Esophagus (tissue), 2 donors: Measurements from ENCODE around the gene FOXJ1. TPM values are rescaled to one million over a fixed set of nuclear protein-coding genes. Genes with fewer than 3 reads are reported as not detected.

ENCODE experiments used
- H3K27ac ChIP-seq, 2 donors: one replicate each; pipeline ENCODE4 v1.5.1; 2013; ENCODE audit warnings: low read depth in 2 of 2, mild to moderate bottlenecking in 2 of 2, inconsistent platforms in 1 of 2, low read length in 1 of 2, moderate library complexity in 1 of 2
- H3K27me3 ChIP-seq, 2 donors: one replicate each; pipeline ENCODE4 v1.6.1; 2013; ENCODE audit warnings: low read length in 2 of 2, control low read depth in 1 of 2, mild to moderate bottlenecking in 1 of 2; ENCODE audit not compliant: insufficient read depth in 2 of 2, control insufficient read depth in 1 of 2
- H3K36me3 ChIP-seq, 2 donors: one replicate each; pipeline ENCODE4 v1.6.1; 2013; ENCODE audit warnings: low read length in 1 of 2; ENCODE audit not compliant: control insufficient read depth in 2 of 2, insufficient read depth in 2 of 2
- H3K4me1 ChIP-seq, 2 donors: one replicate each; pipeline ENCODE4 v1.6.1; 2013; ENCODE audit warnings: low read length in 1 of 2; ENCODE audit not compliant: control insufficient read depth in 2 of 2, insufficient read depth in 2 of 2
- H3K4me3 ChIP-seq, 2 donors: one replicate each; pipeline ENCODE4 v1.5.1; 2013; ENCODE audit warnings: low read length in 2 of 2, mild to moderate bottlenecking in 2 of 2, low read depth in 1 of 2, moderate library complexity in 1 of 2
- H3K9me3 ChIP-seq, 2 donors: one replicate each; pipeline ENCODE4 v1.6.1; 2013; ENCODE audit warnings: mild to moderate bottlenecking in 2 of 2, low read depth in 1 of 2, low read length in 1 of 2, moderate library complexity in 1 of 2; ENCODE audit not compliant: control insufficient read depth in 2 of 2, insufficient read depth in 1 of 2
- WGBS, 2 donors: extraction: QIAGEN DNeasy Blood & Tissue Kit; methylation state at CpG; one replicate each; pipeline ENCODE4 v1.1.7; 2013; 5-methylcytosine and 5-hydroxymethylcytosine counted together
- polyA plus RNA-seq, 2 donors: library from polyadenylated mRNA; stranded (reverse); fragments of 200-250 nt; gene quantifications; one replicate each; pipeline ENCODE4 v1.2.3, GENCODE V29; 2013
- donor health status: healthy with polysubstance abuse.
- donor health status: Bipolar disorder and iron deficiency.

FOXJ1 gene
- polyA plus RNA-seq, 2 donors, result 0.33 to 0.56 TPM

DNA sequence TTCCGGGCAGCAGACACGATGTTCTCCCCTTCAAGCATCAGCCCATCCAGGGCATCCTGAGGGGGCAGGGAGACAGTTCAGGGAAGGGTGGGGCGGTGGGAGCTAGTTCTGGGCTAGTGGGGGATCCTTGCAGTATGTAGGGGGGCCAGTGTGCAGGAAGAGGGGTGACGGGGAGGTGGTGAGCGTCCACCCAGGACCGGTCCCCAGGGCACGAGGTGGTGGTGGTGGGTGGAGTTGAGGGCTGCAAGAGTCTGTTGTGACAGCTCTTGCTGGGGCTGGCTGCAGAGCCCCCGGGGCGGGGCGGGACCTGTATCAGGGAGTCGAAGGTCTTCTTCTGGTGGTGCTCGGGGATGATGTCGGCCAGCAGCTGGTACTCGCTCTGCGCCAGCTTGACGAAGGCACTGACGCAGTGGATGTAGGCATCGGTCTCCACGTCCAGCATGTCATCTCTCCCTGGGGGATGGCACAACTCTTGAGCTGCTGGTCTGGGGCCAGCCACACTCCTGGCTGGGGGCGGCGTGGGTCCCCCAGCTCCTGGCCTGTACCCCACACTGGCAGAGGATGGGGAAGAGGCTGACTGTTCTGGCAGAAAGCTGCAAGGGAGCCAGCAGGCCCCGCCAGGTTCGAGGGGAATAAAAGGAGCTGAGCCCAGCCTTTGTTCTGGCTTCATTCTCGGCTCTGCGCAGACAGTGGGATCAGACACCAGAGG is 52.0 kb downstream of the FOXJ1 start:
- WGBS, 2 donors, result 93 to 96% methylated on average over 25 of the region's 25 CpGs
- peaks cover 49 to 85% of the 10 kb centered on the region in 2 donors for H3K36me3 ChIP-seq
- H3K4me1 ChIP-seq, result peaks cover 0 to 4% of the 10 kb centered on the region in 2 donors
- no peak overlapping the region for H3K27ac ChIP-seq
- H3K9me3 ChIP-seq, result no peaks in the 10 kb centered on the region
- H3K4me3 ChIP-seq, result no peak overlapping the region
- H3K27me3 ChIP-seq, result no peaks in the 10 kb centered on the region

DNA sequence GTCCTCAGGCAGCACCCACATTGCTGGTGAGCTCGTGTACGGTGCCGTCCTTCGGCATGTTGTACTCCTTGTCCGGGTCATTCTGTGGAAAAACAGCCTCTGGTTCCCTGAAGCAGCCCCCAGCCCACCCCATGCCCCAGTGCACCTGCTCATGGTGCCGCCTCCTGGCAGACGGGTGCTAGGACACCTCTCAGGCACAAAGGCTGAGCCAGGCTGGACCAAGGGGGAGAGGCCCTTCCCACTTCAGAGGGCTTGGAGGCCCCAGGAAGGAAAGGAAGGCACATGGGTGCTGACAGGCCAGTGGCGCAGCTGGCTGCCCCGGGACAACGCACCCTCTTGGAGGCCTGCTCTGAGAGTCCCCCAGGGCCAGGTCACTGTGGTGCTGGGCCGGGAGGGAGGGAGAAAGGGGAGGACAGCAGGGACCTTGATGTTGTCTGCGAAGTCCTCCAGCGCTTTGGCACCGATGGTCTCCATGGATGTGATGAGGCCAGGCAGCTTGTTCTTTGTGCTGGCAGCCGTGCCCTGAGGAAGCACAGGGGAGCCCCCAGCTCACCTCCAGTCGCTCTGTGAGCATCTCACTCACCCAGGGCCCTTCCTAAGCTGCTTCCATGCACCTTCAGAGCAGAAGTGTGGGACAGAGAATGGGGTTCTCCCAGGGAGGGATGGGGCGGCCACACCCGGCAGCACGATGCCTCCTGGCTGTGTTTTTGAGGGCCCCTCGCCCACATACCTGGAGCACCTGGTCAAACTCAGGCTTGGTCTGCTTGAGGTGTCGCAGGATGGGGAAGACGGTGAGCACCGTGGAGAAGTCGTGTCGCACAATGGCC is 52.8 kb downstream of the FOXJ1 start:
- 87 to 94% methylated on average over 25 of the region's 25 CpGs for WGBS, 2 donors
- Histone ChIP-seq H3K36me3 (peaks cover 44 to 85% of the 10 kb centered on the region in 2 donors), H3K9me3 (no peaks in the 10 kb centered on the region)

DNA sequence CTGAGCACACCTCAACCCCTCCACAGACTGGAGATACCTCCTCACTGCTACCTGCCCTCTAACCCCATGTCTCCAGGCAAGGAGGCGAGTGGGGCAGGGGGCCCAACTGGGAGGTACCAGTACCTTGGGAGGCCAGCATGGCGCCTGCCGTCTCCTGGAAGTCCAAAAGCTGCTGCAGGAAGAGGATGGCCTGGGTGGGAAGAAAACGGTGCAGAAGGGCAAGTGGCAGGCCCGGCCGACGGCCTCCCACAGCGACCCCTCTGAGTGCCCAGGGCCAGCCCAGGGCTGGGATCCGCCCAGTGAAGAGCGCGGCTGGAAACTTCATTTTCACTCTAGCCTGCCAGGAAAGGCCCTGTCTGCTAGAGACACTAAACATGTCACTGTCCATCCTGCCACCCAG is 53.5 kb downstream of the FOXJ1 start:
- H3K36me3 ChIP-seq, result peaks cover 46 to 84% of the 10 kb centered on the region in 2 donors
- H3K27me3 ChIP-seq, result no peaks in the 10 kb centered on the region
- no peaks in the 10 kb centered on the region for H3K9me3 ChIP-seq
- H3K4me1 ChIP-seq, result peaks cover 0 to 4% of the 10 kb centered on the region in 2 donors
- H3K4me3 ChIP-seq, result no peak overlapping the region
- no peak overlapping the region for H3K27ac ChIP-seq
- 88 to 94% methylated on average over 11 of the region's 11 CpGs for WGBS, 2 donors

More for the DNA sequence above, 52.8 kb downstream of the FOXJ1 start:
- H3K4me3 ChIP-seq, result no peak overlapping the region
- no peaks in the 10 kb centered on the region for H3K27me3 ChIP-seq
- peaks cover 0 to 4% of the 10 kb centered on the region in 2 donors for H3K4me1 ChIP-seq
- no peak overlapping the region for H3K27ac ChIP-seq

DNA sequence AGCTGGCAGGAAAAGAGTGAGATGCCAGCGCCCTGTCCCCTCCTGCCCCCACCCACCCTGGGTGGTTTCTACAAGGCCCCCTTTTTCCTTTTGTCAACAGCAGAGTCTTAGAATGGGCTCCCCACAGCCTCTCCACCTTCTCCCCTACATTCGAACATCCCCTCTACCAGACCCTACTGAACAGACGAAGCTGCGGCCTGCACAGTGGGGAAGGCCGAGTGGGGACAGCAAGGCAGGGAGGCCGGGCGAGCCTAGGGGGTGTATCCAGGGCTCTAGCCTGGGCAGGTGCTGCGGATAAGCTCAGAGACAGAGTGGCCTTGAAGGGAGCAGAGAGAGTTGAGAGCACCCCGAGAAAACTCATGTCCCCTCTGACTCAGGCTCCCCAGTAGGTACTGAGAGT is 54.7 kb downstream of the FOXJ1 start:
- Histone ChIP-seq H3K27me3 (no peaks in the 10 kb centered on the region), H3K9me3 (peaks cover 0 to 3% of the 10 kb centered on the region in 2 donors), H3K36me3 (peaks cover 42 to 77% of the 10 kb centered on the region in 2 donors), H3K4me3 (no peak overlapping the region), H3K4me1 (peaks cover 0 to 4% of the 10 kb centered on the region in 2 donors), H3K27ac (no peak overlapping the region)
- 96 to 97% methylated on average over 9 of the region's 9 CpGs for WGBS, 2 donors

Other genes starting within 250 kb of the FOXJ1 start
- gene TRIM65, start 244.3 kb downstream of the FOXJ1 start, polyA plus RNA-seq, result 10 to 100 TPM in 1 of 2 donors, 1 to 10 TPM in 1; 9.8 to 19.8 TPM
- 10 to 100 TPM; 51.7 to 65.8 TPM for gene MRPL38, start 236.4 kb downstream of the FOXJ1 start, polyA plus RNA-seq
- gene FBF1, start 200.2 kb downstream of the FOXJ1 start, polyA plus RNA-seq, result 10 to 100 TPM in 1 of 2 donors, 1 to 10 TPM in 1; 8.7 to 33.7 TPM
- gene ACOX1, start 162.1 kb downstream of the FOXJ1 start, polyA plus RNA-seq, result 10 to 100 TPM; 22.7 to 37.4 TPM
- gene TEN1, start 162.0 kb downstream of the FOXJ1 start, polyA plus RNA-seq, result 10 to 100 TPM; 42.7 to 43.7 TPM
- 10 to 100 TPM in 1 of 2 donors, 1 to 10 TPM in 1; 6.5 to 16.2 TPM for gene CDK3, start 140.4 kb downstream of the FOXJ1 start, polyA plus RNA-seq
- 100 to 1,000 TPM; 229 to 425 TPM for gene EVPL, start 113.9 kb downstream of the FOXJ1 start, polyA plus RNA-seq
- gene SRP68, start 68.7 kb downstream of the FOXJ1 start, polyA plus RNA-seq, result 10 to 100 TPM; 34.3 to 57.9 TPM
- under 1 TPM; 0.53 to 1.00 TPM for gene GALR2, start 66.5 kb downstream of the FOXJ1 start, polyA plus RNA-seq
- gene ZACN, start 62.1 kb downstream of the FOXJ1 start, polyA plus RNA-seq, result 1 to 10 TPM; 1.2 to 2.3 TPM
- 10 to 100 TPM; 57.0 to 77.2 TPM for gene EXOC7, start 37.5 kb downstream of the FOXJ1 start, polyA plus RNA-seq
- gene RNF157, start 99.2 kb upstream of the FOXJ1 start, polyA plus RNA-seq, result under 1 TPM; 0.20 to 0.44 TPM
- gene UBALD2, start 124.1 kb upstream of the FOXJ1 start, polyA plus RNA-seq, result 10 to 100 TPM; 35.4 to 49.7 TPM
- 1 to 10 TPM; 2.1 to 5.6 TPM for gene QRICH2, start 167.0 kb upstream of the FOXJ1 start, polyA plus RNA-seq
- 10 to 100 TPM; 34.8 to 43.1 TPM for gene PRPSAP1, start 212.7 kb upstream of the FOXJ1 start, polyA plus RNA-seq
- 10 to 100 TPM; 20.5 to 23.0 TPM for gene SPHK1, start 243.4 kb upstream of the FOXJ1 start, polyA plus RNA-seq